ENCODE data around the gene NUTM2D.
"Not testable (repeated sequence)": the region's sequence is repeated elsewhere in the genome, so short reads cannot be mapped to it uniquely, and the experiment has no call there.

NUTM2D gene, protein sequence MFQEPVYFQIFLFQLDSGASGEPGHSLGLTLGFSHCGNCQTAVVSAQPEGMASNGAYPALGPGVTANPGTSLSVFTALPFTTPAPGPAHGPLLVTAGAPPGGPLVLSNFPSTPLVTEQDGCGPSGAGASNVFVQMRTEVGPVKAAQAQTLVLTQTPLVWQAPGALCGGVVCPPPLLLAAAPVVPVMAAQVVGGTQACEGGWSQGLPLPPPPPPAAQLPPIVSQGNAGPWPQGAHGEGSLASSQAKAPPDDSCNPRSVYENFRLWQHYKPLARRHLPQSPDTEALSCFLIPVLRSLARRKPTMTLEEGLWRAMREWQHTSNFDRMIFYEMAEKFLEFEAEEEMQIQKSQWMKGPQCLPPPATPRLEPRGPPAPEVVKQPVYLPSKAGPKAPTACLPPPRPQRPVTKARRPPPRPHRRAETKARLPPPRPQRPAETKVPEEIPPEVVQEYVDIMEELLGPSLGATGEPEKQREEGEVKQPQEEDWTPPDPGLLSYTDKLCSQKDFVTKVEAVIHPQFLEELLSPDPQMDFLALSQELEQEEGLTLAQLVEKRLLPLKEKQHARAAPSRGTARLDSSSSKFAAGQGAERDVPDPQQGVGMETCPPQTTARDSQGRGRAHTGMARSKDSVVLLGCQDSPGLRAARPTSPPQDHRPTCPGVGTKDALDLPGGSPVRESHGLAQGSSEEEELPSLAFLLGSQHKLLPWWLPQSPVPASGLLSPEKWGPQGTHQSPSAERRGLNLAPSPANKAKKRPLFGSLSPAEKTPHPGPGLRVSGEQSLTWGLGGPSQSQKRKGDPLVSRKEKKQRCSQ

DNA sequence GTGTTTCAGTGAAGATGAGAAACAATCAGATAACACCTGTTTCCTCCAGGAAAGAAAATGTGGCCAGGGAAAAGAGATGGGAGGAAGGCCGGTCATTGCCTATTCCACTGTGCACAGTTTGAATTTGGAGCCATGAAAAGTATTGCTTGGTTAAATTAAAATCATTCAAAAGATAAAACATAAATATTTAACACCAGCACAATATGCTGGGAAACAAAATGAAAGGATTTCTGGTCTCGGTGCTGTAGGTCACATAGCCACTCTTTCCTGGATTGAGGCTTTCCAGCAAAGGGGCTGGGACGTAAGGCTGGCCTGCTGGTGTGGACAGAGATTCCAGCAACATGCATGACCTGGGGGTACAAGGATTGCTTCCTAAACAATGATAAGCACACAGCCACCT is at the start of gene NUTM2D:
TSS of gene NUTM2D (plus strand) at position 301 of the 400 bp plus-strand sequence. CDS start 522 bp downstream, outside the sequence.
- DNase-seq (ENCODE audit: low read depth), result not testable (repeated sequence)

DNA sequence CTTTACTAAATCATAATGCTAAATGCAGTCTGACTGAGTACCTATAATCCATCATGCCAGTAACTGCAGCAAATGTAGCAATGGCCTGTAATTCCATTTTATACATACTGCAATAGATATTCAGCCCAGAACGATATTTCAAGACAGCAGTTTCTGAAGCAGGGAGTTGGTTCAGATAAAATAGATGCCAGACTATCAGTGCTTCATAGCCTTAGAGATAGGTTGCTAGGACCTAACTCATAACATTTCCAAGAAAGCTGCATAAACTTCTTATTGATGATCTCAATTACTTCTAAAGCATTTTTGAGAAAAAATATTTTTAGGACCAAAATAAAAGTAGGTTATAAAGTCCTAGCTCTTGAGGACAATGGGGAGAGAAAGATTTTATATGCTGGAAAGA is 48.8 kb upstream of the NUTM2D start:
- DNase-seq (ENCODE audit: low read depth), result not testable (repeated sequence)

DNA sequence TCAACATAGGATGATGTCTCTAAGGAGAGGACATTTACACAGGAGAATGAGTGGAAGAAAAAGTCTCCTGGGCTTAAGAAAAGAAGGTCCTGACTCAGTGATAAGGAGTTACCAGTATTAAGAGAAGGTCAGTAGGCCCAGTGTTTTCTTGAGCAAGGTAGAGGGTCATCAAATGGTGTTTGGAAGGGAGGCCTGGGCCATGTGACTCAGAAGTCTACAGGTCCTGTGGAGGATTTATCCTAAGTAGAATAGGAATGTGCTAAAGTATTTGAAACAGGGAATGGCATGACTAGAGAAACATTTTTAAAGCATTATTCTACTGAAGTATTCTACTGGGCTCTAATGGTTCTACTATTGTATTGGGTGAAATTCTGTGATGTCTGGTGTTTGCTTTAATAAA is 47.9 kb upstream of the NUTM2D start:
- not testable (repeated sequence) for DNase-seq (ENCODE audit: low read depth)

DNA sequence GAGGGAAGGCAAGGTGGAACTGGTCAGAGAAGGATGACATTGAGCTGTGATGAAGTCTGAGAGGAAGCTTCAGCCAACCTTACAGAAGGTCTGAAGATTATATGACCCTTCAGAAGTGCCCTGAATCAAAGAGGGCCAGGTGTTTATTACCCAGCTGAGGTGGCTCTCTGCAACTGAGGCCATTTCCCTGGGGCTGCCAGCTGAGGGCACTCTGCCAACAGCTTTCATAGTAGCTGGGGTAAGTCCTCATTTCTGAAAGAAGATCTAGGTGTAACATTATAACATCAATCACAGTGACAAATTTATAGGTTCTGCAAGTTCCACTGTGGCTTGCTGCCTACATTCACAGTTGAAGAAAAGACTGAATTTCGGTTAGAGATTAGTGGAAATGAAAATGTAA is 46.0 kb upstream of the NUTM2D start:
- DNase-seq (ENCODE audit: low read depth), result not testable (repeated sequence)

DNA sequence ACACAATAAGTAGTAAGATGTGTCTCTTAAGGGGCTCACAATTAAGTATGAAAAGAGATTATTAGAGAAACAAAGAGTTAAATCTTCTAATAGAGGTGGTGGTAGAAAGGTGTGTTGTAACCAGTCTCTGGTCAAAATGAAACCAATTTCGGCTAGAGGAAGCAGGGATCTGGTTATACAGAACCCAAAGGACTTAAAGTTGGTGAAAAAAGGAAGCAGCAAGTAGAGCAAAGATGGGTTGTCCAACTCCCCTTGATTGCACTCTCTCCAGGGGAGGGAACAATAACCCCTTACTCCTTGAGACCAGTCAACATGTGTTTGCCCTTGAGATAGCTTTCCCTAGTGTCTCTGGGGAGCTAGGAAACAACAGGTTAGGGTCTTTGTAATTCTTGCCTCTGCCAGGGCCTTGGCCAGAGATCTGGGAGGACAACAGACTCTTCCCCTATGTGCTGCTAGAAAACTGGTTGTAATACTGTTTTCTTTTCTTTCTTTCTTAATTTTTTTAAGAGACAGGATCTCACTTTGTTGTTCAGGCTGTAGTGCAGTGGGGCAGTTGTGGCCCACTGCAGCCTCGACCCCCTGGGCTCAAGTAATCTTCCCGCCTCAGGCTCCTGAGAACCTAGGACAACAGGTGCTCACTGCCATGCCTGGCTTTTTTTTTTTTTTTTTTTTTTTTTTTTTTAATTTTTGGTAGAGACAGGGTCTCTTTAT is 43.7 kb upstream of the NUTM2D start:
- not testable (repeated sequence) for DNase-seq (ENCODE audit: low read depth)

DNA sequence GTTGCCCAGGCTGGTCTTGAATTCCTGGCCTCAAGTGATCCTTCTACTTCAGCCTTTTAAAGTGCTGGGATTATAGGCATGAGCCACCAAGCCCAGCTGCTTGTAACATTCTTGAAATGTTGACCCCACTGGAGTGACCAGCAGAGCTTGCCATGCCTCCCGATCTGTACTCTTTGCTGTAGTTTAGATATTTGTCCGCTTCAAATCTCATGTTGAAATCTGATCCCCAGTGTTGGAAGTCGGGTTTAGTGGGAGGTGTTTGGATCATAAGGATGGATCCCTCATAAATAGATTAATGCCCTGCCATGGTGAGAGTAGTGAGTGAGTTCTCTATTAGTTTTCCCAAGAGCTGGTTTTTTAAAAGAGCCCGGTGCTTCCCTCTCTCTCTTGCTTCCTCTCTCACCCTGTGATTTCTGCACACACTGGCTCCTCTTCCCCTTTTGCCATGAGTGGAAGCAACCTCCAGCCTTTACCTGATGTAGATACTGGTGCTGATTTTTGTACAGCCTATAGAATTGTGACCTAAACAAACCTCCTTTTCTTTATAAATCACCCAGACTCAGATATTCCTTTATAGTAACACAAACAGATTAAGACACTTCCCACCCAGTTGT is 43.1 kb upstream of the NUTM2D start:
- DNase-seq (ENCODE audit: low read depth), result not testable (repeated sequence)

DNA sequence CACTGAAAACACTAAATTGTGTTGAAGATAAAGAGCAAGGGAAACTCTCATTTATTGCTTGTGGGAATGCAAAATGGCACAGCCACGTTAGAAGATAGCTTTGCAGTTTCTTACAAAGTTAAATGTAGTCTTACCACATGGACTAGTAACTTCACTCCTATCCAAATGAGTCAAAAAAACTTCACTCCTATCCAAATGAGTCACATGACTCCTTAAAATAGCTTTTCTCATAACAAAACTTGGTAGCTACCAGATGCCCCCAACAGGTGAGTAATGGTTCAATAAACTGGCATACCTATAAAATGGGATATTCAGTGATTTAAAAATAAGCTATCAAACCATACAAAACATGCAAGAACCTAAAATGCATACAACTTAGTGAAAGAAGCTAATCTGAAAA is 36.0 kb upstream of the NUTM2D start:
- DNase-seq (ENCODE audit: low read depth), result not testable (repeated sequence)

DNA sequence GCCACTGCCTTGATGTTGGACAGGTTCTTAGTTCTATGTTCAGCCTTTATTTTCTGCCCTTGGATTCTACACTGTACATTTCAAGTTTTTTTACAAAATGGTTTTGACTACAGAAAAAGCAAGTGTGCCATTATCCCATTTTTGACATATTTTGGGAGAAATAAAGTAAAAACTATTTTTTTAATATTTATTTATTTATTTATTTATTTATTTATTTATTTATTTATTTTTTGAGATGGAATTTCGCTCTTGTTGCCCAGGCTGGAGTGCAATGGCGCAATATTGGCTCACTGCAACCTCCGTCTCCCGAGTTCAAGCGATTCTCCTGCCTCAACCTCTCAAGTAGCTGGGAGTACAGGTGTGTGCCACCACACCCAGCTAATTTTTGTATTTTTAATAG is 33.0 kb upstream of the NUTM2D start:
- not testable (repeated sequence) for DNase-seq (ENCODE audit: low read depth)

DNA sequence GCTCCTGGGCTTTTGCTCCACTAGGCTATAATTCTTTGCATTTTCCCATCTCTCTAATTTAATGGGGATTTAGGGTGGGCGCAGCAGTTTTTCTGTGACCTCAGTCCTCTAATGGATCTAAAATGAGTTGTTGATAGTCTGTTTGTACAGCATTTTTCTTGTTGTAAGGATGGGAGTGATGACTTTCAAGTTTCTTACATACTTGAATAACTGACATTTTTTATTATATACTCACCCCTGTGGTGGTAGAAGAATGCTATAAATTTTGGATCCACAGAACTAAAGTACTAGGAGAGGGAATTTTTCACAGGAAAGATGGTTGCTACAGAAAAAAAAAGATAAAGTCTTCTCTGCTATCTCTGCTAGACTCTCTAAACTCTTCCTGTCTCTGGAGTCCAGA is 29.6 kb upstream of the NUTM2D start:
- DNase-seq (ENCODE audit: low read depth), result not testable (repeated sequence)

DNA sequence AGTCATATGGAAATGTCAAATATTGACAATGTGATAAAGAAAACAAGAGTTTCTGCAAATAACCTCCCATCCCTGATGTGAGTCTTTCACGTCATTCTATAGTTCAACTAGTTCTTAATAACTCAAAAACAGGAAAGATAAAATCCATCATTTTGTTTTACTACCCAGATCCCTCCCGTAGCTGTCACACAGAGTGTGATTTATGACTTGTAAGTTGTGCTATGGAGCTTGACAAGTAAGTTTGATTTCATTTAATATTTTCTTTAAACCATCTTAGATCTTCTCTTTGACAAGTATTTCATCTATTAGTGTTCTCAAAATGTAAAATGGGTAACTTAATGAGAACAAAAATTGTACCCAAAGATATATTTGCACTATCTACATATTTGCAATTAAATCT is 28.4 kb upstream of the NUTM2D start:
- not testable (repeated sequence) for DNase-seq (ENCODE audit: low read depth)

DNA sequence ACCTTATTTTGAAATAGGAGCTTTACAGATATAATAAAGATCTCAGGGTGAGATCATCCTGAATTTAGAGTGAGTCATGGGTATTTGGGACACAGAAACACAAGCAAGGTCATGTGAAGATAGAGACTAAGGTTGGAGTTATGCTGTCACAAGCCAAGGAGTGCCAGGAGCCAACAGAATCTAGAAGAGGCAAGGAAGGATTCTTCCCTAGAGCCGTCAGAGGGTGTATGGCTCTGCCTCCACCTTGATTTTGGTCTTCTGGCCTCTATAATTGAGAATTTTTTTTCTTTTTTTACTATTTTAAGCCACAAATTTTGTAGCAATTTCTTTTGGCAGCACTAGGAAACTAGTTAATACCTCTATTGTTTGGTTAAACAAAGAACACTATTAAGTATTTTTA is 24.9 kb upstream of the NUTM2D start:
- not testable (repeated sequence) for DNase-seq (ENCODE audit: low read depth)

DNA sequence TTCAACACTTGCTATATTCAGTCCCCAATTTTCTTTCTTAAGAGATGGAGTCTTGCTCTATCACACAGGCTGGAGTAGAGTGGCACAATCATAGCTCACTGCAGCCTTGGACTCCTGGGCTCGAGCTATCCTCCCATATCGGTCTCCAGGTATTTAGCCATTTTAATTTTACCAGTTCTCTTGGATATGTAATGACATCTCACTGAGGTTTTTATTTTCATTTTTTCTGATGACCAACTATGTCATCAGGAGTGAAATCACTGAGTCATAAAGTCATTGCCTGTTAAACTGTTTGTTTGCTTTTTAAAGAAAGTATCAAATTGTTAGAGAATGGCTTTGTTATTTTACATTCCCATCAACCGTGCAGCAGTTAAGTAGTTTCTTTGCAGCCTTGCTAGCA is 17.1 kb upstream of the NUTM2D start:
- DNase-seq (ENCODE audit: low read depth), result not testable (repeated sequence)

DNA sequence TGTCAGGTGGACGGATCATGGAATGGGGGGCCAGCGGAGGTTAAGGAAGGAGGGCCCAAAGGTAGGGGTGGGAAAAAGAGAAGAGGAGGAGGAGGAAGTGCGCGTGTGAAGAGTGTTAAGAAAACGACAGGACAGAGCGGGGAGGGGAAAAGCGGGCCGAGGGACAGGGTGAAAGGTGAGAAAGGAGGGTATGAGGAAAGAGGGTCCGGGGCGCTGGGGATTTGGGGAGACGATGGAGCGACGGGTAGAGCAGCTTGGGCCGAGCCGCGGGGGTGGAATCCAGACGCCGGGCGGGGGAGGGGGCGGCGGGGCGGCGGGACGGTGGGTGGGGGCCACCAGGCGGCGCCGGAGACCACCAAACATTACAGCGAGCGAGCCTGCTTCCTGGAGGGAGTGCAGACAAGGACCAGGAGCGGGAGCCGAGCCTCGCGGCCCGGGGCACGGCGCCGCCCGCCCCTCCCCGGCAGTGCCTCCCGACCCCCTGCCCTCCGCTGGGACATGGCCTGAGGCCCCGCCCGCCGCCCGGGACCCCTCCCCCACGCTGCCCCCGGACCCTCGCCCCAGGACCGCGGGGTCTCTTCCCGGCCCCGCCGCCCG is 15.9 kb upstream of the NUTM2D start:
- DNase-seq (ENCODE audit: low read depth), result not testable (repeated sequence)

DNA sequence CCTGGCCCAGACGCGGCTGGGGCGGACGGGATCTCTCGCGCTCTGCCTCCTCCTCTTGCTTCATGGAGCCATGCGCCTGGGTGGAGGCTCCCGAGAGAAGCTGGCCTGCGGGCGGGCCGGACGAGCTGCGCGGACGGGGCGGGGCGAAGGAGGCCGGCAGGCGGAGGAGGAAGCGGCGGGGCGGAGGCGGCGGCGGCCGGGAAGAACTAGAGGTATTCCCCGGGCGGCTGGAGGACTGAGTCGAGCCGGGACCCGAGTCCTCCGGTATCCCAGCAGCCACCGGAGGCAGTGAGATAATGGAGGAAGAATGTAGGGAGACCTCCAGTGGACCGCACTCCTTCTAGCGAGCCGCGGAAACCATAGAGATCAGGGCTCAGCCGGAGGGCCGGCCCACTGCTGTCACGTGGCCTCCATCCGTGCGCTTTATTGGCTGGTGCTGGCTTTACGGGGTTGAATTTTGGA is 15.3 kb upstream of the NUTM2D start:
- peak; percentile 63 for DNase-seq (ENCODE audit: low read depth)

DNA sequence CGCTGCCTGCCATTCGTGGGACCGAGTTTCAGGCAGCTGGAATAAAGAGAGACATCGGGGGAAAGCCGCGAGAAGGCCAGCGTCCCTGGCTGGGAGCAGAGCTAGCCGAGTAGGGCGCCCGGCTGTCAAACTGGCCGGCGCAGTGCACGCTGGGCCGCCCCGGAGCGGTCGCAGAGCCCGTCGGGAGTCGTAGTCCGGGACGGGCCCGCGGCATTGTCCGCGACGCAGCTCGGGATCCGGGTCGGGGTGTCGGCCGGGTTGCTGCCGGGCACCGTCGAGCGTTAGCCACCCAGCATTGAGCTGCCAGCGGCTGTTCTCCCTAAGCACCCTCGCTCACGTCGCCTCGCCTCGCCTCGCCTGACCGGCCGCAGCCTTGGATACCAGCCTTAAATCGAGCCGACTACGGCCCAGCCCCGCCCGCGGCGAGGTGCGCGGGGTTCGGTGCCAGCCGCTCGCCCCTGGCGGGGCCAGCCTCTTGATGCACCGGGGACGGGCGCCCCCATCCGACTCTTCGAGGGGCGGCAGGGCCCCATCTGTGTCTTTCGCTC is 14.8 kb upstream of the NUTM2D start:
- peak; percentile 66 for DNase-seq (ENCODE audit: low read depth)

DNA sequence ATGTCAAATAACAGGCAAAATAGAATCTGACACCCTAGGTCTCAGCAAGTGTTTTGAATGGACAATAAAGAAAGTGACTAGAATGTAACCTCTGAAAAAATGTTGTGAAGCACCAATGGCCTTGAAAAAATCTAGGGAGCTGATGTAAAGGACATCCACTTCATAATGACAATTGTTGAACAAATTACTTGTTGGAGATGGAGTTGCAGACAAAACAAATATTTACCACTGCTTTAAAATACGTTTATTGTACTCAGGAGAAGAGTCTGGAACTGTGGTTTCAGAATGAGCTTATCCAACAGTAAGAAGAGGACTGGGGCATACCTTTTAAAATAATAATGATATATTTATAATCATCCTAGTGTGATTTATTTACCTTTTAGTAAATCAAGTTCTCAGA is 11.8 kb upstream of the NUTM2D start:
- not testable (repeated sequence) for DNase-seq (ENCODE audit: low read depth)

DNA sequence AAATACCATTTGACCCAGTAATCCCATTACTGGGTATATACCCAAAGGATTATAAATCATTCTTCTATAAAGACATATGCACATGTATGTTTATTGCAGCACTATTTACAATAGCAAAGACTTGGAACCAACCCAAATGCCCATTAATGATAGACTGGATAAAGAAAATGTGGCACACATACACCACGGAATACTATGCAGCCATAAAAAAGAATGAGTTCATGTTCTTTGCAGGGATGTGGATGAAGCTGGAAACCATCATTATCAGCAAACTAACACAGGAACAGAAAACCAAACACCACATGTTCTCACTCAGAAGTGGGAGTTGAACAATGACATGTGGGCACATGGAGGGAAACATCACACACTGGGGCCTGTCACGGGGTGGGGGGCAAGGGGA is 7.4 kb upstream of the NUTM2D start:
- DNase-seq (ENCODE audit: low read depth), result not testable (repeated sequence)

DNA sequence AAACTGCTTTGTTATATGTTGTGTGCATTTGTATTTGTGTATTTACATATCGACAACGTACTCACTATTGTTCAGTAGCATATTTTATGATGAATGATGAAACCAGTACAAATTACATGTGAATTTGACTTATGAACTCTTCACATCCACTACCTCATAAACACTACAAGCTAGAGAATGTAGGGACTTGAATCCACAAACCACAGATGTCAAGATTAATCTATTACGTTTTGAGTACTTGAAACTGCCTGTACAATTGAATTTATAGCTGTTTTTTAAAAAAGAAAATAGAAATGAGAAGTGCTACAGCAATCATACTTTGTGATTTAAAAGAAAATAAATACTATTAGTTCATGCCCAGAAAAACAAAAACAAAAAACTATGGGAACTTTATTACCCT is 4.7 kb upstream of the NUTM2D start:
- DNase-seq (ENCODE audit: low read depth), result not testable (repeated sequence)

DNA sequence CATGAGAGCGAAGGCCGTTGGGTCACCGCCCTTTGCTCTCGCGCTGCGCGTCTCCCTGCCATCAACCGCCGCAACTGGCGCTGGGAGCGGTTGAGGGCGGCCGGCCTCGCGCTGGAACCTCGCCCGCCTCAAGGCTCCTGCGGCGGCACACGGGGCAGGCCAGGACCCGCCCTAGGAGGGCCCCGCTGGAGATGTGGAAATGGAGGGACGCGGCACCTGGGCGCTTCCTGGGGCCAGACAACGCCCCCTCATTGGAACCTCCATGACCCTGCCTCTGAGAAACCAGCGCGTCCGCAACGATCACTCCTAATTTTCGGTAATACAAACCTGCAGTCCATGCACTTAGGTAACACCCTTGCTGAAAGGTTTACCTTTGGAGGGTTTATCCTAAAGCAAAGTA is 2.4 kb upstream of the NUTM2D start:
- DNase-seq (ENCODE audit: low read depth), result not testable (repeated sequence)

DNA sequence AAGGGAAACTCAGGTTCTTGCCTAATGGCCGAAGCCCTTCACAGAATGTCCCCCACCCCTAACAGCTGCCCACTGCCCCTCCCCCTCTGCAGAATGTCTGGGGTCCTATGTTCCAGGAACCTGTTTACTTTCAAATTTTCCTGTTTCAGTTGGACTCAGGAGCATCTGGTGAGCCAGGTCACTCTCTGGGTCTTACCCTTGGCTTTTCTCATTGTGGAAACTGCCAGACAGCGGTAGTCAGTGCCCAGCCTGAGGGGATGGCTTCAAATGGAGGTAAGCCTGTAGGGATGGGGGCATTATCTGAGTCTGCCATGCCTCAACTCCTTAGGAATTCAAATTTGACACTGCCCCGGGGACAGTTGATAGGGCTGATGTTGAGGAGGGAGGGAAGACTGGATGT is 615 bp downstream of the NUTM2D start:
- not testable (repeated sequence) for DNase-seq (ENCODE audit: low read depth)

DNA sequence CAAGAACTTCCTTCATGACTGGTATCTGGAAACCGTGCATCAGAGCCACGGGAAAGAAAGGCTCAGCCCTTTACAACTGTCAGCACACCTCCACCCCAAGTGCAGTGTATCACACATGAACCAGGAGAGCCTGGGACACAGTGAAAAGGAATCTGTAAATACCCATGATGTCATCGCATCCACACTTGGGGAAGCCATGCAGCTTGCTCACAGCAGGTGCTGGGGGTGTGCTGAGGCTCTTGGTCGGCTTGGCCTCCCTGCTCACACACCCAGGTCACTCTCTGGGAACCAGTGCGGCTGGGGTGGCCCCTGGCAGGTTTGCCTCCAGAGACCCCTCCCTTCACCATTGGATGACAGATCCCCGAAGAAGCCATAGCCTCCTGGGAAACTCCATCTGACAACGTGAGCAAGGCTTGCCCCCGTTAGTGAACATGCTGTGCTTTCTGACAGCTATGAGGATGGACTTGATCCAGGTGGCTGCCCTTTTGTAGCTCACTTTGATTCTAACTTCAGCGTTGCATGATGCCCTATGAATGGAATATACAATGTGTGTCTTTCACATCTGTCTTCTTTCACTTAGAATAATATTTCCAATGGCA is 12.1 kb downstream of the NUTM2D start:
- DNase-seq (ENCODE audit: low read depth), result not testable (repeated sequence)

All from stimulated activated CD8-positive, alpha-beta memory T cell treated with anti-CD3 and anti-CD28 coated beads, Interleukin-12 subunit alpha, Interleukin-12 subunit beta, amount 100 ng/mL, for 1 hour (primary cell).